Progenitor cell of endocrine pancreas (in vitro differentiated cells): Measurements from ENCODE around the gene MAML2. TPM values are rescaled to one million over a fixed set of nuclear protein-coding genes. Genes with fewer than 3 reads are reported as not detected.

Source experiments
- DNase-seq: peaks from one replicate; pipeline ENCODE4 v3.0.0; 2021; ENCODE audit warnings: low spot score; ENCODE audit not compliant: unreplicated experiment
- H3K27ac Mint-ChIP-seq: 2 replicates; pipeline ENCODE4 v1.8.0; 2021; ENCODE audit warnings: mild to moderate bottlenecking, moderate library complexity, mixed read lengths
- H3K27me3 Mint-ChIP-seq: 2 replicates; pipeline ENCODE4 v1.8.0; 2021; ENCODE audit warnings: mixed read lengths
- H3K36me3 Mint-ChIP-seq: 2 replicates; pipeline ENCODE4 v1.8.0; 2022; ENCODE audit warnings: mixed read lengths; ENCODE audit not compliant: insufficient read depth
- H3K4me1 Mint-ChIP-seq: 2 replicates; pipeline ENCODE4 v1.8.0; 2021; ENCODE audit warnings: low read depth, mixed read lengths
- H3K4me3 Mint-ChIP-seq: 2 replicates; pipeline ENCODE4 v1.8.0; 2021; ENCODE audit warnings: low read depth, mild to moderate bottlenecking, moderate library complexity, mixed read lengths
- H3K9me3 Mint-ChIP-seq: 2 replicates; pipeline ENCODE4 v1.8.0; 2021; ENCODE audit warnings: low read depth, mixed read lengths
- CTCF ChIP-seq: fragments of 200-600 bp; sonication (generic); IDR thresholded peaks from one replicate; pipeline ENCODE4 v1.5.0; 2021; ENCODE audit warnings: antibody characterized with exemption, mild to moderate bottlenecking; ENCODE audit not compliant: unreplicated experiment
- total RNA-seq: library from RNA; stranded (reverse); gene quantifications from 2 replicates; pipeline ENCODE4 v1.2.1, GENCODE V29; 2021

MAML2 gene
- total RNA-seq, 1 donor from 2014 or later: 17.6 TPM

GRCh38 chr11:96329855-96330510, 13.0 kb downstream of the MAML2 start:
- peaks cover 7% of the 10 kb centered on the region for H3K36me3 Mint-ChIP-seq
- H3K9me3 Mint-ChIP-seq: no peaks in the 10 kb centered on the region
- H3K27me3 Mint-ChIP-seq: no peaks in the 10 kb centered on the region
- no peak for DNase-seq
- TF ChIP-seq CTCF: no peak
- peaks cover 29% of the 10 kb centered on the region for H3K4me1 Mint-ChIP-seq
- no peak overlapping the region for H3K4me3 Mint-ChIP-seq
- H3K27ac Mint-ChIP-seq: no peak overlapping the region

GRCh38 chr11:96329419-96329818, 13.6 kb downstream of the MAML2 start:
- Mint-ChIP-seq H3K4me1 (peaks cover 29% of the 10 kb centered on the region), H3K27ac (no peak overlapping the region), H3K27me3 (no peaks in the 10 kb centered on the region), H3K36me3 (peaks cover 7% of the 10 kb centered on the region), H3K4me3 (no peak overlapping the region), H3K9me3 (no peaks in the 10 kb centered on the region)
- TF ChIP-seq CTCF: no peak
- no peak for DNase-seq

GRCh38 chr11:96328395-96329010, 14.5 kb downstream of the MAML2 start:
- Mint-ChIP-seq H3K4me3 (no peak overlapping the region), H3K9me3 (peaks cover under 1% of the 10 kb centered on the region), H3K27ac (no peak overlapping the region), H3K36me3 (peaks cover 9% of the 10 kb centered on the region), H3K27me3 (no peaks in the 10 kb centered on the region), H3K4me1 (peaks cover 29% of the 10 kb centered on the region)
- no peak for DNase-seq
- no peak for TF ChIP-seq CTCF

GRCh38 chr11:96326959-96327358, 16.0 kb downstream of the MAML2 start:
- no peak overlapping the region for H3K27ac Mint-ChIP-seq
- peaks cover 17% of the 10 kb centered on the region for H3K4me1 Mint-ChIP-seq
- no peaks in the 10 kb centered on the region for H3K27me3 Mint-ChIP-seq
- no peak for DNase-seq
- H3K9me3 Mint-ChIP-seq: peaks cover 3% of the 10 kb centered on the region
- peaks cover 15% of the 10 kb centered on the region for H3K36me3 Mint-ChIP-seq
- no peak for TF ChIP-seq CTCF
- no peak overlapping the region for H3K4me3 Mint-ChIP-seq

GRCh38 chr11:96324912-96325311, 18.1 kb downstream of the MAML2 start:
- Mint-ChIP-seq H3K27me3 (no peaks in the 10 kb centered on the region), H3K27ac (peak overlapping the region; percentile 66), H3K4me3 (no peak overlapping the region), H3K4me1 (peaks cover 17% of the 10 kb centered on the region), H3K36me3 (peaks cover 12% of the 10 kb centered on the region), H3K9me3 (peaks cover 3% of the 10 kb centered on the region)
- TF ChIP-seq CTCF: no peak
- DNase-seq: no peak
